Colonic mucosa (tissue), 4 donors: ENCODE data around the gene KRTAP10-4. TPM values are rescaled to one million over a fixed set of nuclear protein-coding genes. Genes with fewer than 3 reads are reported as not detected.

Experiments used
- DNase-seq: peaks from one replicate; pipeline ENCODE4 v3.0.0-alpha.2; 2020
- H3K27ac ChIP-seq: fragments of 200-600 bp; one replicate; pipeline ENCODE4 v1.8.0; 2021
- H3K27me3 ChIP-seq: fragments of 200-600 bp; one replicate; pipeline ENCODE4 v1.8.0; 2021
- H3K36me3 ChIP-seq: fragments of 200-600 bp; one replicate; pipeline ENCODE4 v1.8.0; 2021
- H3K4me1 ChIP-seq: fragments of 200-600 bp; one replicate; pipeline ENCODE4 v1.8.0; 2021; ENCODE audit warnings: mild to moderate bottlenecking
- H3K4me3 ChIP-seq: fragments of 200-600 bp; one replicate; pipeline ENCODE4 v1.8.0; 2021
- H3K9ac ChIP-seq, 2 donors: one replicate each; pipeline ENCODE4 v1.7.0; 2013; ENCODE audit warnings: control low read depth in 2 of 2, low read depth in 2 of 2, low read length in 2 of 2
- H3K9me3 ChIP-seq: fragments of 200-600 bp; one replicate; pipeline ENCODE4 v1.8.0; 2021
- CTCF ChIP-seq: fragments of 200-600 bp; IDR thresholded peaks from one replicate; pipeline ENCODE4 v1.8.0; 2022; ENCODE audit warnings: antibody characterized with exemption, mild to moderate bottlenecking
- intact Hi-C: fragments of 100-400 bp; cut with DNase I; formaldehyde crosslinking; loops from one replicate; pipeline ENCODE4 v1.14.1; 2022
- total RNA-seq, 2 donors: library from RNA; stranded (reverse); fragmentation: NEBNext Ultra II Directional in 1 of 2; extraction: Animal tissue kit (Norgen Biotek cat#: 25700) in 1 of 2; gene quantifications; one replicate each; pipeline ENCODE4 v1.2.1, GENCODE V29; 2021
- donor health status: healthy.
- donor health status: DM: no; HTN: no; CAD: no.
- donor health status: DM: no; HTN: no; CAD: no.

The KRTAP10-4 gene
- total RNA-seq, 2 donors from 2014 or later = not detected

- DNase-seq = no peak
- Histone ChIP-seq H3K36me3 (no peaks in the 10 kb centered on the region), H3K4me3 (no peak overlapping the region), H3K9ac (no peak overlapping the region), H3K4me1 (no peaks in the 10 kb centered on the region), H3K27ac (no peak overlapping the region), H3K9me3 (no peaks in the 10 kb centered on the region), H3K27me3 (no peaks in the 10 kb centered on the region)
- intact Hi-C loops = no loop called here
- TF ChIP-seq CTCF = no peak
Measured at GRCh38 chr21:44601596-44602462, 28.3 kb downstream of the KRTAP10-4 start.

GRCh38 chr21:44602463-44602850 is 28.9 kb downstream of the KRTAP10-4 start:
- H3K27me3 ChIP-seq = no peaks in the 10 kb centered on the region
- no peak for TF ChIP-seq CTCF
- no peak for DNase-seq
- H3K9ac ChIP-seq = no peak overlapping the region
- H3K4me3 ChIP-seq = no peak overlapping the region
- H3K4me1 ChIP-seq = no peaks in the 10 kb centered on the region
- H3K9me3 ChIP-seq = no peaks in the 10 kb centered on the region
- intact Hi-C loops = no loop called here
- H3K27ac ChIP-seq = no peak overlapping the region
- no peaks in the 10 kb centered on the region for H3K36me3 ChIP-seq

DNA sequence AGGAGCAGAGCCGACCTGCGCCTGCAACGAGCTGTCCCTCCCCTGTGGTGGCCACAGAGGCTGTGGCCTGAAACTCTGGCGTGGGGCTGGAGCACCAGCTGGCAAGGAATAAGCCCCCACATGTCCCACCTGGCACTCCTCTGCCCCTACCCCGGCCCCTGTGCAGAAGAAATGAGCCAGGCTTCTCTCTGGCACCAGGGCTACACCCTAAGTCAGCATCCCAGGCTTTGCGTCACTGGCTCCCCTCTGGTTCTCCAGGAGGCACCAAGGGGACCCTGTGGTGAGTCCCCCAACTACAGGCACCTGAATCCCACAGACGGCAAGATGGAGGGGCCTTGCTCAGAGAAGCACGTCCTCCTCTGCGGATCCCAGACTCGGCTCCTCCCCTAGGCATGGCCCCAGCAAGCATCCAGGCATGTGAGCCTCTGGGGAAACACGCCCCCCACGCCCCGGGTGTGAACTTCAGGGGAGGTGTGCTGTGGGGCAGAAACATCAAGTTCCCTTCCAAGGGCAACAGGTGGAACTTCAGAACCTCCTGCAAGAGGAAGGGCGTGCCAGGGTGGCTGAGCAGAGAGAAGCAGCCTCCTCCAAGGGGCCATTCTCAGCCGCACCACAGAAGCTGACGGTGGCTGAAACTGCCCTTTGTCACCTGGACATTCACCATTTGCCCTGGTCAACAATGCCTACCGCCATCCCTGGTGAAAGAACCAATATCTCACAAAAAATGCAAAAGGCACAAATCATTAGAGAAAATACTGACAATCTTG is 29.8 kb downstream of the KRTAP10-4 start:
- intact Hi-C loops = no loop called here
- no peak for DNase-seq
- no peak overlapping the region for H3K27ac ChIP-seq
- no peak overlapping the region for H3K9ac ChIP-seq
- H3K4me3 ChIP-seq = no peak overlapping the region
- H3K9me3 ChIP-seq = no peaks in the 10 kb centered on the region
- no peaks in the 10 kb centered on the region for H3K27me3 ChIP-seq
- H3K4me1 ChIP-seq = no peaks in the 10 kb centered on the region
- TF ChIP-seq CTCF = no peak
- no peaks in the 10 kb centered on the region for H3K36me3 ChIP-seq

GRCh38 chr21:44603911-44604310 is 30.4 kb downstream of the KRTAP10-4 start:
- Histone ChIP-seq H3K9me3 (no peaks in the 10 kb centered on the region), H3K36me3 (no peaks in the 10 kb centered on the region), H3K4me1 (no peaks in the 10 kb centered on the region), H3K27me3 (no peaks in the 10 kb centered on the region), H3K9ac (no peak overlapping the region), H3K4me3 (no peak overlapping the region), H3K27ac (no peak overlapping the region)
- no peak for DNase-seq
- no peak for TF ChIP-seq CTCF
- intact Hi-C loops = no loop called here

GRCh38 chr21:44606495-44606894 is 33.0 kb downstream of the KRTAP10-4 start:
- DNase-seq = no peak
- Histone ChIP-seq H3K4me3 (no peak overlapping the region), H3K27ac (no peak overlapping the region), H3K27me3 (no peaks in the 10 kb centered on the region), H3K9ac (no peak overlapping the region), H3K4me1 (no peaks in the 10 kb centered on the region), H3K9me3 (no peaks in the 10 kb centered on the region), H3K36me3 (no peaks in the 10 kb centered on the region)
- intact Hi-C loops = no loop called here
- TF ChIP-seq CTCF = no peak
